Breast epithelium (tissue), 3 donors: ENCODE data around the gene LPAR1.

Experiments
- POLR2AphosphoS5 ChIP-seq, 3 donors: sonication (generic); formaldehyde crosslinking; IDR thresholded peaks; one replicate each; pipeline ENCODE4 v1.6.1; 2017; ENCODE audit warnings: antibody characterized with exemption in 3 of 3
- TF ChIP-seq, protein P1 (sequence below), 3 donors: fragments of 450-650 bp; IDR thresholded peaks; one replicate each; pipeline ENCODE4 v1.5.1; 2016 to 2017; ENCODE audit warnings: antibody characterized with exemption in 3 of 3, mild to moderate bottlenecking in 3 of 3, moderate library complexity in 3 of 3

DNA sequence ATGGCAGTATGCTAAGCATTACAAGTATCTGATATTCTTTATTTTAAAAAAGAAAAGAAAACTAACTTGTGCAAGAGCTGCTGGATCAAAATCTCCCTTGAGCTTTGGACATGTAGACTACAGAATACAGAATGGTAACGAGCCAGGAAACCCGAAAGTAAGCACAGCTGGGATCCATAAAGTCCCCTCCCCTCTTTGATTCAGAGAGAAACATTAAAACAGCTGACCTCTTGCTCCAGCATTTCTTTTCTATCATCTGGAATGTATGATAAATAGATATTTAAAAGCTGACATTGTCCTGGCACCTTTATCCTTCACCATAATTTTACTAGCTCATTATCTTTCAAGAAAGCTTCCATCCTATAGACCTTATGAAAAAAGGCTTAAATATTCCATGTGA lies 28.2 kb upstream of the LPAR1 start:
- TF ChIP-seq, protein P1, sequence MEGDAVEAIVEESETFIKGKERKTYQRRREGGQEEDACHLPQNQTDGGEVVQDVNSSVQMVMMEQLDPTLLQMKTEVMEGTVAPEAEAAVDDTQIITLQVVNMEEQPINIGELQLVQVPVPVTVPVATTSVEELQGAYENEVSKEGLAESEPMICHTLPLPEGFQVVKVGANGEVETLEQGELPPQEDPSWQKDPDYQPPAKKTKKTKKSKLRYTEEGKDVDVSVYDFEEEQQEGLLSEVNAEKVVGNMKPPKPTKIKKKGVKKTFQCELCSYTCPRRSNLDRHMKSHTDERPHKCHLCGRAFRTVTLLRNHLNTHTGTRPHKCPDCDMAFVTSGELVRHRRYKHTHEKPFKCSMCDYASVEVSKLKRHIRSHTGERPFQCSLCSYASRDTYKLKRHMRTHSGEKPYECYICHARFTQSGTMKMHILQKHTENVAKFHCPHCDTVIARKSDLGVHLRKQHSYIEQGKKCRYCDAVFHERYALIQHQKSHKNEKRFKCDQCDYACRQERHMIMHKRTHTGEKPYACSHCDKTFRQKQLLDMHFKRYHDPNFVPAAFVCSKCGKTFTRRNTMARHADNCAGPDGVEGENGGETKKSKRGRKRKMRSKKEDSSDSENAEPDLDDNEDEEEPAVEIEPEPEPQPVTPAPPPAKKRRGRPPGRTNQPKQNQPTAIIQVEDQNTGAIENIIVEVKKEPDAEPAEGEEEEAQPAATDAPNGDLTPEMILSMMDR (IDR thresholded peaks at IDR 0.05) = no peak
- TF ChIP-seq POLR2AphosphoS5 (IDR thresholded peaks at IDR 0.05) = no peak
